ENCODE measurements around the gene TRPM2.

TRPM2 gene

DNA sequence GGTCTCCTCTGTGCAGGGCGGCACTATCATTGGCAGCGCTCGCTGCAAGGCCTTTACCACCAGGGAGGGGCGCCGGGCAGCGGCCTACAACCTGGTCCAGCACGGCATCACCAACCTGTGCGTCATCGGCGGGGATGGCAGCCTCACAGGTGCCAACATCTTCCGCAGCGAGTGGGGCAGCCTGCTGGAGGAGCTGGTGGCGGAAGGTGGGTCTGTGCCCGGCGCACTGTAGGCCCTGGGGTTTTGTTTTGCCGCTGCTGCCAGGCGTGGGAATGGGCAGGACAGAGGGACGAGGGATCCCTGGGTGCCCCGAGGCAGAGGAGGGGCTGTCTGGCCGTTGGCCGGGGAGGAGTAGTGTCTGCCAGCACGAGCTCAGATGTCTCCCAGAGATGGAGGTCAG, 41.3 kb upstream of the TRPM2 start:
- TF ChIP-seq, protein P1, sequence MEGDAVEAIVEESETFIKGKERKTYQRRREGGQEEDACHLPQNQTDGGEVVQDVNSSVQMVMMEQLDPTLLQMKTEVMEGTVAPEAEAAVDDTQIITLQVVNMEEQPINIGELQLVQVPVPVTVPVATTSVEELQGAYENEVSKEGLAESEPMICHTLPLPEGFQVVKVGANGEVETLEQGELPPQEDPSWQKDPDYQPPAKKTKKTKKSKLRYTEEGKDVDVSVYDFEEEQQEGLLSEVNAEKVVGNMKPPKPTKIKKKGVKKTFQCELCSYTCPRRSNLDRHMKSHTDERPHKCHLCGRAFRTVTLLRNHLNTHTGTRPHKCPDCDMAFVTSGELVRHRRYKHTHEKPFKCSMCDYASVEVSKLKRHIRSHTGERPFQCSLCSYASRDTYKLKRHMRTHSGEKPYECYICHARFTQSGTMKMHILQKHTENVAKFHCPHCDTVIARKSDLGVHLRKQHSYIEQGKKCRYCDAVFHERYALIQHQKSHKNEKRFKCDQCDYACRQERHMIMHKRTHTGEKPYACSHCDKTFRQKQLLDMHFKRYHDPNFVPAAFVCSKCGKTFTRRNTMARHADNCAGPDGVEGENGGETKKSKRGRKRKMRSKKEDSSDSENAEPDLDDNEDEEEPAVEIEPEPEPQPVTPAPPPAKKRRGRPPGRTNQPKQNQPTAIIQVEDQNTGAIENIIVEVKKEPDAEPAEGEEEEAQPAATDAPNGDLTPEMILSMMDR (IDR thresholded peaks at IDR 0.05; ENCODE audit: borderline replicate concordance, insufficient read depth, low read depth, low read length) = no peak
- H3K4me3 ChIP-seq (ENCODE audit: low read depth, low read length) = no peak overlapping the region

DNA sequence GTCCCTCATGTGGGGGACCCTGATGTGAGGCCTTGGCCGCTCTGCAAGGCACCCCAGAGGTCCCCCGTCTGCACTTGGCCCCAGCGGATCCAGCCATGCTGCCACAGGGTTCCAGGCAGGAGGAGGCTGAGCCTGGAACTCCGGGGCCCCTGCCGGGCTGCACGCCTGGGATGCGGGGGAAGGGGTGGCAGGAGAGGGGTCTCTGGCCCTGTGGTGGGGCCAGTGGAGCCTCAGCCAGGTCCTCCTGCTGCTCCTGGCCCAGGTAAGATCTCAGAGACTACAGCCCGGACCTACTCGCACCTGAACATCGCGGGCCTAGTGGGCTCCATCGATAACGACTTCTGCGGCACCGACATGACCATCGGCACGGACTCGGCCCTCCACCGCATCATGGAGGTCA, 40.7 kb upstream of the TRPM2 start:
- H3K4me3 ChIP-seq (ENCODE audit: low read depth, low read length) = no peak overlapping the region
- TF ChIP-seq, protein P1 (IDR thresholded peaks at IDR 0.05; ENCODE audit: borderline replicate concordance, insufficient read depth, low read depth, low read length) = no peak

DNA sequence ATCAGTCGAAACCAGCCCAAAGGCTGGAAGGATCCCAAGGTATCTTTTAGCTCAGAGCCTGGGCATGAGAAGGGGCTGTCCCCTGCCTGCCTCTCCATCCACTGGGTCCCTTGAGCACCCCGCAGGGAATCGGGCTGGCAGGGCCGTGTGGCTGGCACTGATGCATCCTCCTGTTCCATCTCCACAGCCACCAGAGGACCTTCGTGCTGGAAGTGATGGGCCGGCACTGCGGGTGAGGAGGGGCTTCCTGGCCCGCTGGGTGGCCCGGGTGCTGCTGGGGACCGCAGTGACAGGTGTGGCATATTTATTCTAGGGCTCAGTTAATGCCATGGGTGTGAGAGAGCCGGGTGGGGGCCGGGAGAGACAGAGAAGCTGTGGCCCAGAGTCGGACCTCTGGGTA, 40.0 kb upstream of the TRPM2 start:
- TF ChIP-seq, protein P1 (IDR thresholded peaks at IDR 0.05; ENCODE audit: borderline replicate concordance, insufficient read depth, low read depth, low read length) = no peak
- H3K4me3 ChIP-seq (ENCODE audit: low read depth, low read length) = no peak overlapping the region

DNA sequence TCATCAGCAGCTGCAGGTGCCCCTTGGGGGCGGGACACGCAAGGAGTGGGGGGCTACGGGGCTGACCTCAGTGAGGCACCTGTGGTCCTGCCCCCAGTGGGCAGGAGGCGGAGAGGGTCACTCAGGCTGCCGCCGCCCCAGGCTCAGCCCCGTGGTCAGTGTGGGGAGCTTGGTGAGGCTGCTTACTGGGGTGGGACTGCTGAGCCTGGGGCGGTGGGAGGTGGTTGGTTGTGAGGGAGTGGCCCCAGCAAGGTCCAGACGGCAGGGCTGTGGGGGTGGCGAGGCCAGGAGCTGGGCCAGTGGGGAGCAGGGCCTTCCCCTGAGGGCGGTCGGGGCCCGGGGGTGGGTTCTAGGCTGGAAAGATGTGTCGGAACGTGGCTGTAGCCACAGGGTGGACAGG, 39.3 kb upstream of the TRPM2 start:
- no peak overlapping the region for H3K4me3 ChIP-seq (ENCODE audit: low read depth, low read length)
- TF ChIP-seq, protein P1 (IDR thresholded peaks at IDR 0.05; ENCODE audit: borderline replicate concordance, insufficient read depth, low read depth, low read length) = no peak

DNA sequence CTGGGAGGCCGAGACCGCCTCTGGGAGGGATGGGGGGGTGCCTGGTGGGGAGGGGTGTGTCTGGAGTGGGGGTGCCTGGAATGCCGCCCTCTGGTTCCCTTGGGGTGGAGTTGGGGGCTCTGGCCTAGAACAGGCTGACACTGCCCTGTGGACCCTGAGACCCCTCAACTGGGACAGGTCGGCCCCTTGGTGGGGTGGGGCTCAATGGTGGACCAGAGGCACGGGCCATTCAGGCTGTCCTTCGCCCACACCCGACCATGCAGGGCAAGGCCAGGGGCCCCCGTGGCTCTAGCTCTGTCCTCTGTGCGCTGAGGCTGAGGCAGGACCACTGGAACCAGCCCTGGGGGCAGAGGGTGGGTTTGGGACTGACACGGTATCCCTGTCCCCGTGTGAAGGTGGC, 38.9 kb upstream of the TRPM2 start:
- TF ChIP-seq, protein P1 (IDR thresholded peaks at IDR 0.05; ENCODE audit: borderline replicate concordance, insufficient read depth, low read depth, low read length) = no peak
- no peak overlapping the region for H3K4me3 ChIP-seq (ENCODE audit: low read depth, low read length)

DNA sequence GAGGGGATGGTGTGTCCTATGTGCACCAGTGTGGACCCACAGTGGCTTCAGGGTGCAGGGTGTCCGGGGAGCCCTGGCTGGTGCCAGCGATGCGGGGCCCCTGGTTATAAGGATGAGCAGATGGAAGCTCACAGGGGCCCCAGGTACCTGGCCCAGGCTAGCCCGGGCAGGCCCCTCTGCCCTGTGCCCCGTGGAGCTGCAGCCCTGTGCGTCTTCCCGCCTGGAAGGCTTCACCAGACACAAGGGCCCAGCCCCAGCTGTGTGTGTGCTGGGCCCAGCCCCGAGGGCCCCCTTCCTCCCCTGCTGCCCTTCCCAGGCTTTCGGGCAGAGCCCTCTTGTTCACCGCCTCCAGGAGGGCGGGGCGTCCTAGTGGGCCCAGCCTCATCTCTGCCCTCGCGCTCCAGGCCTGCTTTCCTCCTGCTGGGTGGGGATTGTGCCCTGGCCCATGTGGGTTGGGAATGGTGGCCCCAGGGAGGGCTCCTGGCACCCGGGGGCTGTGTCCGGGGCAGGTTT, 37.7 kb upstream of the TRPM2 start:
- H3K4me3 ChIP-seq (ENCODE audit: low read depth, low read length) = no peak overlapping the region
- TF ChIP-seq, protein P1 (IDR thresholded peaks at IDR 0.05; ENCODE audit: borderline replicate concordance, insufficient read depth, low read depth, low read length) = no peak

DNA sequence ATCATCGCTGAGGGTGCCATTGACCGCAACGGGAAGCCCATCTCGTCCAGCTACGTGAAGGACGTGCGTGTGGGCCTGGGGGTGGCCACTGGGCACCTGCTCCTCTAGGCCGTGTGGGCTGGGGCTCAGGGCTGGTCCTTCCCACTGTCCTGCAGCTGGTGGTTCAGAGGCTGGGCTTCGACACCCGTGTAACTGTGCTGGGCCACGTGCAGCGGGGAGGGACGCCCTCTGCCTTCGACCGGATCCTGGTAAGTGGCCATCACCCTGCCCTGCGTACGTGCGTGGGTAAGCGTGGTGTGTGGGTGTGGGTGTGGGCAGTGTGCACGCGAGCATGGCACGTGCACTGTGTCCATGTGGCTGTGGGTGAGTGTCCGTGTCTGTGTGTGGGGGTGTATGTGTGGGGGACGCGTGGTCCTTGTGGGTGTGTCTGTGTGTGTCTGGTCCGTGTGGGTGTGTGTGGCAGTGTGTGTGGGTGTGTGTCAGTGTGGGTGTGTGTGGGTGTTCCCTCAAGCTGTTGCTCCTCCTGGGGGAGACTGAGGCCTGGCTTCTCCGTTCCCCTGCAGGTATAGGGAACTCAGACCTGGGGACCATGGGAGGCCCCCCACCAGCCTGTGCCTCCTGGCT, 37.0 kb upstream of the TRPM2 start:
- TF ChIP-seq, protein P1 (IDR thresholded peaks at IDR 0.05; ENCODE audit: borderline replicate concordance, insufficient read depth, low read depth, low read length) = no peak

More for the DNA sequence above, 37.0 kb upstream of the TRPM2 start:
- no peak overlapping the region for H3K4me3 ChIP-seq (ENCODE audit: low read depth, low read length)

Measured in GM12875 (cell line).